Airway epithelial cell (primary cell): ENCODE results near the gene OPCML. TPM values are rescaled to one million over a fixed set of nuclear protein-coding genes. Genes with fewer than 3 reads are reported as not detected.

ENCODE experiments used
- total RNA-seq: library from RNA; depleted of rRNA; stranded (reverse); fragments of >200 nt; gene quantifications from 2 replicates; pipeline ENCODE4 v1.2.3, GENCODE V29; 2015

OPCML gene
- not detected in 2 replicates for total RNA-seq

GRCh38 chr11:133531971-133532651 lies at the start of gene OPCML:
Gene OPCML, minus strand, starts transcription at chr11:133532501.

